ENCODE measurements around the gene LINGO3.

DNA sequence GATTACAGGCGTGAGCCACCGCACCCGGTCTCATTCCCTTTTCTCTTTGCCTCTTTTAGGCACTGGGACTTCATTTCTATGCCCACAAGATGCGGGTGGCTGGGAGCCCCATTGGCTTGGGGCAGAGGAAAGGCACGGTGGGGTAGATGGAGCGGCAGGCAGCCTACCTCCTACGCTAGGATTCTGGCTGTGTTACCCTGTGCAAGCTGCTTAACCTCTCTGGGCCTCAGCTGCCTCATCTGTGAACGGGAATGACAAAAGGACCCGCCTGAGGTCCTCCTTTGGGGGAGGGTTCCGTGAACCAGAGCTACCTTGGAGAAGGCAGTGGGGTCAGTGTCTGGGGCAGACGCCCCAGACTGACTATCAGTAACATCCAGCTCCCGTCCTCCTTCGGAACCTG, 9.3 kb upstream of the LINGO3 start:
- TF ChIP-seq EZH2 (IDR thresholded peaks at IDR 0.05; ENCODE audit: insufficient read depth, poor library complexity, severe bottlenecking): no peak
- no peak for TF ChIP-seq EZH2phosphoT487 (IDR thresholded peaks at IDR 0.05; ENCODE audit: insufficient read depth, low read depth)
